ENCODE results near the gene BRDT. TPM values are rescaled to one million over a fixed set of nuclear protein-coding genes. Genes with fewer than 3 reads are reported as not detected.

BRDT gene
- total and polyA plus RNA-seq, 7 donors = not detected

DNA sequence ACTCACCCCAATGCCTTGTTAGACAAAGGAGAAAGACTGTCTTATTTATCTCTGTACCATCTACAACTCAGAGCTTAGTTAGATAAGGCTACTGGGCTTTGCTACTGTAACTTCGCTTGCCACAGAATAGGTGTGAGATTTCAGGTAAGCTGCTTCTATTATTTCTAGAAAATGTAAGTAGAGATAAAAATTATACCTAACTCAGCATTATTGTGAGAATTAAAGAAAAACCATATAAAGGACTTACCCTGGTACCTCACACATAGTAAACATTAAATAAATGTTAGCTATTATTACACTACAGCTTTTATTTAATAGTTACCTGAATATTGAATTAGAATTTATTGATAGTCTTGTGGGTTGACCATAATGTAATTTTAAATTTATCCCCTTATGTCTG, 44.1 kb downstream of the BRDT start:
- no peak overlapping the region for H3K27ac ChIP-seq
- no peaks in the 10 kb centered on the region for H3K4me1 ChIP-seq
- intact Hi-C loops (cut with DNase I) = no loop called here
- no peaks in the 10 kb centered on the region for H3K9me3 ChIP-seq
- 90% methylated on average over 1 of the region's 1 CpG for WGBS, 2 donors
- H3K4me3 ChIP-seq = no peak overlapping the region
- no peak for TF ChIP-seq POLR2A (IDR thresholded peaks at IDR 0.05)
- TF ChIP-seq, protein P1, sequence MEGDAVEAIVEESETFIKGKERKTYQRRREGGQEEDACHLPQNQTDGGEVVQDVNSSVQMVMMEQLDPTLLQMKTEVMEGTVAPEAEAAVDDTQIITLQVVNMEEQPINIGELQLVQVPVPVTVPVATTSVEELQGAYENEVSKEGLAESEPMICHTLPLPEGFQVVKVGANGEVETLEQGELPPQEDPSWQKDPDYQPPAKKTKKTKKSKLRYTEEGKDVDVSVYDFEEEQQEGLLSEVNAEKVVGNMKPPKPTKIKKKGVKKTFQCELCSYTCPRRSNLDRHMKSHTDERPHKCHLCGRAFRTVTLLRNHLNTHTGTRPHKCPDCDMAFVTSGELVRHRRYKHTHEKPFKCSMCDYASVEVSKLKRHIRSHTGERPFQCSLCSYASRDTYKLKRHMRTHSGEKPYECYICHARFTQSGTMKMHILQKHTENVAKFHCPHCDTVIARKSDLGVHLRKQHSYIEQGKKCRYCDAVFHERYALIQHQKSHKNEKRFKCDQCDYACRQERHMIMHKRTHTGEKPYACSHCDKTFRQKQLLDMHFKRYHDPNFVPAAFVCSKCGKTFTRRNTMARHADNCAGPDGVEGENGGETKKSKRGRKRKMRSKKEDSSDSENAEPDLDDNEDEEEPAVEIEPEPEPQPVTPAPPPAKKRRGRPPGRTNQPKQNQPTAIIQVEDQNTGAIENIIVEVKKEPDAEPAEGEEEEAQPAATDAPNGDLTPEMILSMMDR (IDR thresholded peaks at IDR 0.05) = no peak
- no peaks in the 10 kb centered on the region for H3K36me3 ChIP-seq
- DNase-seq = no peak
- H3K27me3 ChIP-seq = no peaks in the 10 kb centered on the region

DNA sequence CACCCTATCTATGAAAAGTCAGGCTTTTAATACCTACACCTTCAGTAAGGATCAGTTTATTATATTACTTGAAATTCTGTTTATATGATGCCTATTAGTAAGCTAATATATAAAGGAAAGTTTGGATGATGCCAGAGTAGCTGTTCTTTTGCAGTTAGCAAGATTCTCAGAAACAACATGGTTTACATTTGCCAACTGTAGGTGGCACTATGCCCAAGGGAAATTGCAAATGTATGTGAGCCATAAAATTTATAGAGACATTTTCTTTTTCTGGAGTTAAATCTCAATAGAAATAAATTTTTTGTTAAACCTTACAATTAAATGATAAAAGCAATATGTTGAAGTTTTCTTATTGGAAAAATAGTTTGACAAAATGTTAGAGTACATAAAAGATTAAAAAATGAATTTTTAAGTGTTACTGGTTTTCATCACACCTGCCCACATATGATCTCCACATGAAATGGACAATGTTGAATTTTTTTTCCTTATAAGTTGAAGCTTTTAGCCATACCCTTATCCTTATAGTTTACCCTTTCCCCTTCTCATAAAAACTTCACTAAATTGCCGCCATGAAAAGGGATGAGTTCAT, 48.5 kb downstream of the BRDT start:
- no peak overlapping the region for H3K4me3 ChIP-seq
- intact Hi-C loops (cut with DNase I) = no loop called here
- no peak overlapping the region for H3K27ac ChIP-seq
- 80 to 84% methylated on average over 1 of the region's 1 CpG for WGBS, 2 donors
- H3K4me1 ChIP-seq = no peaks in the 10 kb centered on the region
- no peaks in the 10 kb centered on the region for H3K36me3 ChIP-seq
- no peaks in the 10 kb centered on the region for H3K9me3 ChIP-seq
- no peaks in the 10 kb centered on the region for H3K27me3 ChIP-seq
- DNase-seq = no peak
- TF ChIP-seq POLR2A (IDR thresholded peaks at IDR 0.05) (no peak), POLR2AphosphoS5 (IDR thresholded peaks at IDR 0.05) (no peak), EP300 (IDR thresholded peaks at IDR 0.05) (no peak)
- TF ChIP-seq, protein P1 (IDR thresholded peaks at IDR 0.05) = peak in 1 of 4 experiments; percentile 25

DNA sequence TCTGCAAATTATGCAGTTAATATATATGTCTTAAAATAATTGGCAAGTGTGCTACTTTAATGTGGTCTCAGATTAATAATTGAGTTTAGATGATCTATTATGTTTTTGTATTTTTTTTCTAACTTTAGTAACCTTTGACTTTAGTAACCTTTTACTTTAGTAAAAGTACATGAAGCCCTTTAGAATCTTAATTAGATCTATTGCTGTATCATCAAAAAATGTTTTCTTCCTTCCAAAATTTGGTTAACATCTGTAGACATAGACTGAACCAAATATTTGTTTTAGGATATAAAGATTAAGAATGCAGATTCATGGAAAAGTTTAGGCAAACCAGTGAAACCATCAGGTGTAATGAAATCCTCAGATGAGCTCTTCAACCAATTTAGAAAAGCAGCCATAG, 54.9 kb downstream of the BRDT start:
- no peaks in the 10 kb centered on the region for H3K27me3 ChIP-seq

DNA sequence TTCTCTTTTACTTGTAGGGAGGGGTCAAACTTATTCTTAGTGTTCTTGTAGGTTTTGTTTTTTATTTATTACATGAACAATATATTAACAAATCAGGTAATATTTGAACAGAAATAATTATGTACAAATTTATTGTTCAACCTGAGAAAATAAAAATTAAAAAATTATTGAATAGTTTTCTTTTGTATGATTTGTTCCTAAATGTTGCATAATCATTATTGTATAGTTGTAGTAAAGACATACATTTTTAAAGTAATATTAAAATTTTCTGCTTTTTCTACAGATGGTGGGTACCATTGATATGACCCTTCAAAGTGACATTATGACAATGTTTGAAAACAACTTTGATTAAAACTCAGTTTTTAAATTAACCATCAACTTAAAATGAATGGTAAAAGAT, 64.7 kb downstream of the BRDT start:
- no peak overlapping the region for H3K27ac ChIP-seq
- no peak for DNase-seq
- no peaks in the 10 kb centered on the region for H3K4me1 ChIP-seq
- TF ChIP-seq POLR2A (IDR thresholded peaks at IDR 0.05) (no peak), EP300 (IDR thresholded peaks at IDR 0.05) (no peak), POLR2AphosphoS5 (IDR thresholded peaks at IDR 0.05) (no peak)
- TF ChIP-seq, protein P1 (IDR thresholded peaks at IDR 0.05) = no peak
- H3K27me3 ChIP-seq = no peaks in the 10 kb centered on the region
- intact Hi-C loops (cut with DNase I) = no loop called here
- H3K9me3 ChIP-seq = no peaks in the 10 kb centered on the region
- no peaks in the 10 kb centered on the region for H3K36me3 ChIP-seq
- H3K4me3 ChIP-seq = no peak overlapping the region

More for the DNA sequence above, 54.9 kb downstream of the BRDT start:
- H3K9me3 ChIP-seq = no peaks in the 10 kb centered on the region
- no peak for DNase-seq
- TF ChIP-seq POLR2A (IDR thresholded peaks at IDR 0.05) (no peak), POLR2AphosphoS5 (IDR thresholded peaks at IDR 0.05) (no peak), EP300 (IDR thresholded peaks at IDR 0.05) (no peak)
- TF ChIP-seq, protein P1 (IDR thresholded peaks at IDR 0.05) = no peak
- no peaks in the 10 kb centered on the region for H3K36me3 ChIP-seq
- no peak overlapping the region for H3K4me3 ChIP-seq
- no peak overlapping the region for H3K27ac ChIP-seq
- no peaks in the 10 kb centered on the region for H3K4me1 ChIP-seq
- intact Hi-C loops (cut with DNase I) = no loop called here

DNA sequence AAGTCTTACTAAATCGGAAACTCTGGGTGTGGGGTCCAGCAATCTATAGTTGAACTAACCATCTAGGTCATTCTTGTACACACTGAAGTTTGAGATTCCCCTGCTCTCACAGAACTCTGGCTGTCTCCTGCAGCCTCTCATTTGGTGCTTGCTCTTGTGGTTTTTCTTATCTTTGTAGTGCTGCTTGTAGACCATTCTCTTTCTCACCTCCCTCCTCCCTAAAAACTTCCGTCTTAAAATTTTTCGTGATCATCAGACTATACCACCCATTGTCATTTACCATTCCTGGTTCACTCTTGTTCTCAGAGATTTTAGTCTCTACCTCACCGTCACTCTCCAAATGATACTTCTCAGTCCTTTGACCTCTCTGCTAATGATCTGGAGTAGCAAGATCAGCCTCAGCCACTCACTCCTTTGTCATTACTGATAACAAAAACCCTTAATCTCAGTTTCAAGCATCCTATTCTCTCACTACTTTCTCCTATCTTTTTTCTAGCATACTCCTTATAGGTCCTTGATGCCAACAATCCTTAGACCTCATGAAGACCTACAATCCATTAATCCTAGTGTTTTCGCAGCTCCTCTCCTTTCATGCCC, 67.6 kb downstream of the BRDT start:
- no peaks in the 10 kb centered on the region for H3K9me3 ChIP-seq
- TF ChIP-seq, protein P1 (IDR thresholded peaks at IDR 0.05) = no peak
- TF ChIP-seq POLR2AphosphoS5 (IDR thresholded peaks at IDR 0.05) = no peak
- no peak for TF ChIP-seq EP300 (IDR thresholded peaks at IDR 0.05)
- WGBS, 2 donors = 73 to 85% methylated on average over 5 of the region's 5 CpGs
- H3K4me3 ChIP-seq = no peak overlapping the region
- H3K36me3 ChIP-seq = no peaks in the 10 kb centered on the region
- no peaks in the 10 kb centered on the region for H3K27me3 ChIP-seq
- H3K4me1 ChIP-seq = no peaks in the 10 kb centered on the region
- H3K27ac ChIP-seq = no peak overlapping the region
- DNase-seq = no peak
- intact Hi-C loops (cut with DNase I) = no loop called here
